Measurements from ENCODE around the gene RNASEH2A.
"Not testable (repeated sequence)": the region's sequence is repeated elsewhere in the genome, so short reads cannot be mapped to it uniquely, and the experiment has no call there.

RNASEH2A gene

DNA sequence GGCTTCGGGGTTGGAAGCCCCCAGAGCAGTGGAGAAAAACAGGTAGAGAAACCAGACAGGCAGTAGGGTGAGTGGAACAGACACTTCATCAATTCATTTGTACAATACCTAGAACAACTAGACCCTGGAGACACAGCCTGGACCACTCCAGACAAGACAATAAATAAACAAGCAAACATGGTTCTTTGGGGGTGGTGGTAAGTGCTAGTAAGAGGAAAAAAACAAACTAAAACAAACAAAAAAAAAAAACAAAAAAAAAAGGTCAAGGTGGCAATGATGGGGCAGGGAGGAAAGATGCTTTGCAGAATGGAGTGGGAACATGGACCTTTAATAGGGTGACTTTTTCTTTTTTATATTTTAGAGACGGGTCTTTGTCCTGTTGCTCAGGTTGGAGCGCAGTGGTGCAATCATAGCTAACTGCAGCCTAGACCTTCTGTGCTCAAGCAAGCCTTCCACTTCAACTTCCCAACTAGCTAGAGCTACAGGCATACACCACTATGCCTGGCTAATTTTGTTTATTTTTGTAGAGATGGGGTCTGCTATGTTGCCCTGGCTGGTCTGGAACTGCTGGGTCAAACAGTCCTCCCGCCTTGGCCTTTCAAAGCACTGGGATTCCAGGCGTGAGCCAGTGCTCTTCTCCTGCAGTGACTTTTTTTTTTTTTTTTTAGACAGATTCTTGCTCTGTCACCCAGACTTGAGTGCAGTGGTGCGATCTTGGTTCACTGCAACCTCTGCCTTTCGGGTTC lies 12.0 kb upstream of the RNASEH2A start:
- DNase-seq: peak; percentile 66

GRCh38 chr19:12794971-12795381 lies 11.4 kb upstream of the RNASEH2A start:
- DNase-seq: peak; percentile 55

DNA sequence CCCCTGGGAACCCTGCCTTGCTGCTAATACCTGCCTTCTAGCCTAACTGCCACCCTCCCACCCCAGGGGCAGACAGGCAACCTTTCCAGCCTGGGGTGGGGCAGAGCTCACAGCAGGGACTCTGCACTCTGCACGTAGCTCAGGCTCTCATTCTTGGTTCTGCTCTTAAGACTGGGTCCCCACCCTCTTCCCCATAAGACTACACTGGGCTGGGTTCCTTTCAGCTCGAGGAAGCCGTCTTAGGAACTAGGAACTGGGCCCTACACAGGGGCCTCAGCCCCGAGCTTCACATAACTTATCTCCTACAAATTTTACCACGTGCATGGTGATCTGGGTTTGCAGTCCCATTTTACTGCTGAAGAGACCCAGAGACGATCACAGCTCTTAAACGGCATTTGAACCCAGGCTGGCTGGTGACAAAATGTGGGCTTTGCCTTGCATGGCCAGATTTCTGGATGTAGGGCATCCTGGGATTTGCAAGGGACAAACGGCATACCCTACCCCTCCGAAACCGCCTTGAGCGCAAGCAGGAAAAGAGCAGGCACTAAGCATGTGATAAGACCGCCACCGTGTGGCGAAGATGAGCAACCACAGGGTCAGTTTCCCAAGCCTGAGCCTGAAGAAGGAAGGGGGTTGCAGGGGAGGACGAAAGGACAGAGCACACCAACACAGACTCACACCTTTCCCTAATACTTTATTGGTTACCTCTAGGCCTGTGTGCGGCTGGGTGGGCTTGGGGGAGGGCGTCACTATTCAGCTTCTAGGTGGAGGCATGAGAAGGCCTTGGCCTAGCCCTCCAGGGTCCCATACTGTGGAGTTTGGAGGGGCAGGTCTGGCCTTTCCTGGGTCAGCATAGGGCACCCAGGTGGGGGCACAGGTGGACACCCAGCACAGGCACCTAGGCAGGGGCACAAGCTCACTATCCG lies 10.0 kb upstream of the RNASEH2A start:
- peak; percentile 85 for DNase-seq

- DNase-seq: no peak
Observed at GRCh38 chr19:12797141-12797587, 9.2 kb upstream of the RNASEH2A start.

- DNase-seq: not testable (repeated sequence)
Observed at GRCh38 chr19:12797607-12798006, 8.8 kb upstream of the RNASEH2A start.

- DNase-seq: no peak
Observed at GRCh38 chr19:12799742-12800465, 6.5 kb upstream of the RNASEH2A start.

DNA sequence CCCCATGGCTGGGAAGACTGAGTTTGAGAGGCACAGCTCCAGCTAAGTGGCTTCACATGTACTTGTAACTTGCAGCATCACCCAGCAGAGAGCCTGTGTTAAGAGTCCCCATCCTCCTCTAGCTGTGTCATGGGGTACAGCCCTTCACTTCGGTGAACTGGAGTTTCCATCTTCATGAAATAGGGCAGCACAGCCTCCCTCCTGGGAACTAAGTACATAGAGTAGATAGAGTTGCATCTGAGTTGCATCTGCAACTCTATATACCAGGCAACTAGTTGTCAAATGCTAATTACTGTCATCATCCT lies 6.0 kb upstream of the RNASEH2A start:
- no peak for DNase-seq

DNA sequence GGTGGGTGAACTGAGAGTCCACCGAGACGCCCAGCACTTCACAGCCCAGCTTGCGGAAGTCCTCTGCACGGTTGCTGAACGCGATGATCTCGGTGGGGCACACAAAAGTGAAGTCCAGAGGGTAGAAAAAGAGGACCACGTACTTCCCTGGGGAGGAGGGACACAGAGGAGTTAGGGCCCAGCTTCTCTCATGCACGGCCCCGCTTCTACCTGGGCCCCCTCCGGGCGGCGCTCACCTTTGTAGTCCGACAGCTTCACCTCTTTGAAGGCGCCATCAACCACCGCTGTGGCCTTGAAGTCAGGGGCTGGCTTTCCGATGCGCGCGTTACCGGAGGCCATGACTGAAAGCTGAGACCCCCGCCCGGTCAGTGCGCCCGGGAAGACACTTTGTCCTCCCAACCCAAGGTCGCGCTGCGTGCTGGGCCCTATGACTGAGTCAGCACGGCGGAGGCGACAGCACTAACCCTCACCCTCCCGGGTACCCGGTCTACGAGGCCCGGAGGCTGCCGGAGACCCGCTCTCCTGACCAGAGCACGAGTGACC lies 5.4 kb upstream of the RNASEH2A start:
- no peak for DNase-seq

- peak; percentile 82 for DNase-seq
Observed at GRCh38 chr19:12801466-12802266, 4.7 kb upstream of the RNASEH2A start, which contains the start of the genes PRDX2 and THSD8. TSS of gene PRDX2 (minus strand) at chr19:12801800. CDS start at chr19:12801261, 539 bp downstream. TSS of gene THSD8 (plus strand) at chr19:12802069. CDS start at chr19:12802072, 3 bp downstream.

- no peak for DNase-seq
Observed at GRCh38 chr19:12802267-12803106, 3.9 kb upstream of the RNASEH2A start.

DNA sequence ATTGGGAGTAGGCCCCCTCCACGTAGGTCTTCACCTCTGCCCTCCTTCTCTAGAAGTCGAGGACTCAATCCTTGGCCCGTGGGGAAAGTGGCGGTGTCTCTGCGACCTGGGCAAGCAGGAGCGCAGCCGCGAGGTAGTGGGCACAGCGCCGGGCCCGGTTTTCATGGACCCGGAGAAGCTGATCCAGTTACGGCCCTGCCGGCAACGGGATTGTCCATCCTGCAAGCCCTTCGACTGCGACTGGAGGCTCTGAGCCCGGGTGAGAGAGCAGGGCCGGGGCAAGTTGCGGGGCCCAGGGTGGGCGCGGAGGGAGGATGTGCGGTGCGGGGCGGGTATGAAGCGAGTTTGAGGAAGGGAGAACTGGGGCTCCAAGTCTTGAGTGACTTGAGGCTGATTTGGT lies 2.3 kb upstream of the RNASEH2A start:
- no peak for DNase-seq

DNA sequence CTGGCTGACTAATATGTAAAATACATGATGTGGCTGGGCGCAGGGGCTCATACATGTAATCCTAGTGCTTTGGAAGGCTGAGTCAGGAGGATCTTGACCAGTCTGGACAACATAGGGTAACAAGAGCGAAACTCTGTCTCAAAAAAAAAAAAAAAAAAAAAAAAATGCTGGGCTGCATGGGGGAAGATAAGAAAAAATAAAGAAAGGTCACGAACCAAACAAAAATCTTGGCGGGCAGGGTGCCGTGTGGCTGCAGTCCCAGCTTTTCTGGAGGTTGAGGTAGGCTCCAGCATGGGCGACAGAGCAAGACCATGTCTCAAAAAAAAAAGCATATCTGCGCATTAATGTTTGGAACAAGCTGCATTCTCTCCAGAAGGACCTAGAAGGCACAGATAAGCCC lies 8.7 kb downstream of the RNASEH2A start:
- DNase-seq: no peak

- not testable (repeated sequence) for DNase-seq
Observed at GRCh38 chr19:12817188-12817587, 10.8 kb downstream of the RNASEH2A start.

- DNase-seq: not testable (repeated sequence)
Observed at GRCh38 chr19:12817810-12818209, 11.4 kb downstream of the RNASEH2A start.

- no peak for DNase-seq
Observed at GRCh38 chr19:12821761-12822160, 15.4 kb downstream of the RNASEH2A start.

GRCh38 chr19:12825254-12826131 lies 19.1 kb downstream of the RNASEH2A start:
- DNase-seq: no peak

DNA sequence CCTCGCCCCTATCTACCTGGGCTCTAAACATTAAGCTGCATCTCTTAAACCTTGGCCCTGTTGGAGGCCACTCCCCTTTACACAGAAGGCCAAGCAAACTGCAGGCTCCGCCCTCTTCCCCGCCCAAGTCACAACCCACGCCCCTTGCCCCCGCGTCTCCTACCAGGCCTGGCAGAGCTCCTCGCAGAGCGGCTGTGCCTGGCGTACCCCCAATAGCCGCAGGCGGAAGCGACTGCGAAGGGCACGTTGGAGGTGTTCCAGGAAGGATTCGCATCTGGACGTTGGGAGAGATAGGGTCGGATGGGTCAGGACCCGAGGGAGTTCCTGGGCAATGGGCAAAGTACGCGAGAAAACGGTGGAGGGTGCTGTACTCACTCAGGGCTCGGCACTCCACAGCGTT lies 22.1 kb downstream of the RNASEH2A start:
- DNase-seq: no peak

DNA sequence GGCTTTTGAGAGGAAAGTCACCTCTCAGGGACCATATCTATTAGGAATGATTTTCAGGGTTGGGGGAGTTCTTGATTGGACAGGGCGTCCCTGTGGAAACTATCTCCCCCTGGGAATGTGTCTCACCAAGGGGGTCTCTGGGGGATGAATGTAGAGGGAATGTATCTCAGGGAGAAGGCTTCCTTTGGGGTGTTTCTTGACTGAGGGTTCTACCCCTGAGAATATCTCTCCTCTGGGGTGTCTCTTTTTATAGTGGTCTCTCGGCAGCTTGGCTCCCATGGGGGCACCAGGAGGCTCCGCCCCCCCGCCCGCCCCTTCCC lies 27.0 kb downstream of the RNASEH2A start:
- no peak for DNase-seq

GRCh38 chr19:12833738-12834565 lies 27.6 kb downstream of the RNASEH2A start:
- peak; percentile 63 for DNase-seq

Measured in CD4-positive, alpha-beta T cell treated with Interleukin-10 for 1 hour (primary cell).